NCI-H1105 (cell line): ENCODE data around the gene TRAPPC8.
"Not testable (repeated sequence)": the region's sequence is repeated elsewhere in the genome, so short reads cannot be mapped to it uniquely, and the experiment has no call there.

Experiments
- DNase-seq: peaks from one replicate; lab custom pipeline; 2025; lab: John Stamatoyannopoulos, UW

The TRAPPC8 gene

DNA sequence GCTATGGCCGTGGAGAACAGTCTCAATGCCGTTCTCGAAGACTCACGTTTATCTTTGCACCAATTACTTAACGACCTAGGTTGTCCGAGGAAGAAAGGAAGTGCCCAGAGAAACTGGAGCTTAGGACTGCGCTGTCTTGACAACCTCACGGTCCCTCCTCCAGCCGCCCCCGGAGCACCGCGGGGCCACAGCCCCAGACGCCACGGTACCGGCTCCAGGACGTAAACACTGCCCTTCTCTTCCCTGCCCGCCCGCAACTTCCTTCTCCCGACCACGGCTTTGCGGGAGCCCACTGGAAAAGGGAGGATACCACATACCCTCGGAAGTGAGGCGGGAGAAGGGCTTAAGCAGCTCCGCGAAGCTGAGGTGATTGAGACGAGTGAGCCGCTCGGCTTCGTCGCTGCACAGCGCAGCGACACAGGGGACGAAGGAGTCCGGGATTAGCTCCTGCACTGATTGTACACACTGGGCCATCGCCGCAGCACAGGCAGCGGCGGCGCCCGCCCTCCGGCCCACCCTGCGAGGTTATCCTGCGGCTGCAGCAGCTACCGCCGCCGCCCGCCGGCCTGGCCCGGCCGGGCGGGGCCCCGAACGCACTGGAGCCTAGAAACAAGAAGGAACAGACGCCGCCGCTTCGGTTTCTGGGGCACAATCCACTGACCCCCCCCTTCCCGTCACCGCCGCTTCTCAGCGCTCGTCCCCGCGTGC lies 483 bp downstream of the TRAPPC8 start:
- peak; percentile 47 for DNase-seq

DNA sequence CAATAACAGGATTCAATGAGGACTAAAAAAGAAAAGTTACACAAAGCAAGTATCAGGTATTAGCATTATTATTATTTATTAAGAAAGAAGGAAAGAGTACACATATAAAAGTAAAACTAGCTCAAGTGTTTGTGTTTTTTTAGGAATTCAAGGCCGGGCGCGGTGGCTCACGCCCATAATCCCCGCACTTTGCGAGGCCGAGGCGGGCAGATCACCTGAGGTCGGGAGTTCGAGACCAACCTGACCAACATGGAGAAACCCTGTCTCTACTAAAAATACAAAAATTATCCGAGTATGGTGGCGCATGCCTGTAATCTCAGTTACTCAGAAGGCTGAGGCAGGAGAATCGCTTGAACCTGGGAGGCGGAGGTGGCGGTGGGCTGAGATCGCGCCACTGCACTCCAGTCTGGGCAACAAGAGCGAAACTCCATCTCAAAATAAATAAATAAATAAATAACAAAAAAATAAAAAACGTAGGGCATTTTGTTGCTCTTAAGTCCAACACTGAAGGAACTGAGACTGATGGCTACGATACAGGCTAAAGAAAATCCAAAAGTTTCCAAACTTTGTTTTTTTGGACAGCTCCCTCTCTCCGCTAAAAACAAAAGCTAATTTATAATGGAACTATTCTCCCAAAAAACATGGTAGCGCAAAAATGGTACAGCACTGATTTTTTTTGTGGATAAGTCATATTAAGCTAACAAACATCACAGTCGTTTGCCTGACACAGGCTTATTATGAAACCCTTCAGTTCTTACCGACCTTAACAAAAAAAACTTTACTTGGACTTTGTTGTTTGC lies 1.7 kb downstream of the TRAPPC8 start:
- no peak for DNase-seq

DNA sequence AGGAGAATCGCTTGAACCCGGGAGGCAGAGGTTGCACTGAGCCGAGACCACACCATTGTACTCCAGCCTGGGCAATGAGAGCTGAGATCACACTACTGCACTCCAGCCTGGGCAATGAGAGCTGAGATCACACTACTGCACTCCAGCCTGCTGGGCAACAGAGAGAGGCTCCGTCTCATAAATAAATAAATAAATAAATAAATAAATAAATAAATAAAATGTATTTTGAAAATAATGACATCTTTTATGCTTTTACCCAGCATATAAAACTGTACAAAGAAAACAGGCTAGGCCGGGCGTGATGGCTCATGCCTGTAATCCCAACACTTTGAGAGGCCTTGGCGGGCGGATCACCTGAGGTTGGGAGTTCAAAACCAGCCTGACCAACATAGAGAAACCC lies 8.2 kb downstream of the TRAPPC8 start:
- not testable (repeated sequence) for DNase-seq

DNA sequence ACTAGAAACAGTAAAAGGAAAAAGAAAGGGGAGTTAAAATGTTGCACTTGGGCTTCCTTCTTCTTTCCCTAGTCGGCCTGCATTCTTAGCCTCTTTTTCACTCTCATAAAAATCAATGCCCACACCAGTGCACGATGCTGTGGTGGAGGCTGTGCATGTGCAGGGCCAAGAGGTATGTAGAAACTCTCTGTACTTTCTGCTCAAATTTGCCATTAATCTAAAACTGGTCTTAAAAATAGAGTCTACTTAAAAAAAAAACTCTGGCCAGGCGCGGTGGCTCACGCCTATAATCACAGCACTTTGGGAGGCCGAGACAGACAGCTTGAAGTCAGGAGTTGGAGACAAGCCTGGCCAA lies 11.1 kb downstream of the TRAPPC8 start:
- DNase-seq: no peak

DNA sequence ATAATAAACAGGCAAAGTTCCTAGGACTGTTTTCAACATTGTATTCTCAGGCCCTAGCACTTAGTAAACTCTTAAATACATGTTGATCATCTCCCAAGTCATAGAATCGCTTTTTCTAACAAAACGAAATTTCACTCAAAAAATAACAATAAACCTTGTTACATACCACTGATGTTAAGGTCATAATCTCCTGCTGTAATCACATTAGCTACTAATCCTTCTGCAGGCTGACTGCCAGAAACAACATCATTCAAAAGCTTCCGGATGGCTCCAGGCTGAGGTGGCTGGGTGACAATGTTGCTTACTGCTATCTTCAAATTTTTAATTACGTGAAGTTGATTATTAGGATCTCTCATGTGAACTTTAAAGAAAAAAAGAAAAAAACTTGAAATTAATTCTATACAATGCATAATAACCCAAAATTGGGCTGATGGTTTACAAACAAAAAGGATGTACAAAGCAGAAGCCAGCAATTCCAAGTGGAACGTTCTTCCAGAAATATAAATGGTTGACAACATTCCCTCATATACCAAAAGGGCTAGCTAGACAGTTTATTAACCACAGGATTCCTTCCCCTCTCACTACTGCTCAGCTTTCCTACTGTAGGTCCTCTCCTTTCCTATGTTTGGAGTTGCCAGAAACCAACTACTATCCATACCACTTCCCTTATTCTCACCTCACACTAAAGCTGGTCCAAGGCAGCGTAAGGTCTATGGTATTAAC lies 11.6 kb downstream of the TRAPPC8 start:
- DNase-seq: no peak

DNA sequence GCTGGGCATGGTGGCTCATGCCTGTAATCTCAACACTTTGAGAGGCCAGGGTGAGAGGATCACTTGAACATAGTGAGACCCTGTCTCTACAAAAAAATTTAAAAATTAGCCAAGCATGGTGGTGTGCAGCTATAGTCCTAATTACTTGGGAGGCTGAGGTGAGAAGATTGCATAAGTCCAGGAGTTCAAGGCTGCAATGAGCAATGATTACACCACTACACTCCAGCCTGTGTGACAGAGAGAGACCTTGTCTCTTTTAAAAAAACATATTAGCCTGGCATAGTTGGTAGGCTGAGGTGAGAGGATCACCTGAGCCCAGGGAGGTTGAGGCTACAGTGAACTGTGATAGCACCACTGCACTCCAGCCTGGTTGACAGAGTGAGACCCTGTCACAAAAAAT lies 13.7 kb downstream of the TRAPPC8 start:
- no peak for DNase-seq

DNA sequence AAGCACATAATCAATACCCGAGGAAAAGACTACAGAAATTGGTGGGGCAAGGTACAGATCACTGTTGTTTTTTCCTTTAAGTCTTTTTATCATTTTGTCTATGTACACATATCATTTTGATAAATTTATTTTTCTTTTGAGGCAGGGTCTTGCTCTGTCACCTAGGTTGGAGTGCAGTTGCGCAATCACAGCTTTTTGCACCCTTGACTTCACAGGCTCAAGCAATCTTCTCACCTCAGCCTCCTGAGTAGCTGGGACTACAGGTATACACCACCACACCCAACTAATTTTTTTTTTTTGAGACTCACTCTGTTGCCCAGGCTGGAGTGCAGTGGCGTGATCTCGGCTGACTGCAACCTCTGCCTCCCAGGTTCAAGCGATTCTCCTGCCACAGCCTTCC lies 15.9 kb downstream of the TRAPPC8 start:
- not testable (repeated sequence) for DNase-seq

DNA sequence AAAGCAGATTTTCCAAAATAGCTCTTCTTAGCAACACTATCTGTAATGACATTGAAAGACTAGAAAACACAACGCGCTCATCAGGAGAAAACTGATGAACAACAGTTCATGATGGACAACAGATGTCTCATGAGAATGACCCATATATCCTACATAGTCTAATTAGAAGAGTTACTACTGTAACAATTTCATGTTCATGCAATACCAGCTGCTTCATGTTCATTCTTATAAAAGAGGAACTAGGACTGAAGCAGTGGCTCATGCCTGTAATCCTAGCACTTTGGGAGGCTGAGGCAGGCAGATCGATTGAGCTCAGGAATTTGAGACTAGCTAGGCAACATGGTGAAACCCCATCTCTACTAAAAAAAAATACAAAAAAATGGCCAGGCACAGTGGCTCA lies 22.7 kb downstream of the TRAPPC8 start:
- DNase-seq: no peak

DNA sequence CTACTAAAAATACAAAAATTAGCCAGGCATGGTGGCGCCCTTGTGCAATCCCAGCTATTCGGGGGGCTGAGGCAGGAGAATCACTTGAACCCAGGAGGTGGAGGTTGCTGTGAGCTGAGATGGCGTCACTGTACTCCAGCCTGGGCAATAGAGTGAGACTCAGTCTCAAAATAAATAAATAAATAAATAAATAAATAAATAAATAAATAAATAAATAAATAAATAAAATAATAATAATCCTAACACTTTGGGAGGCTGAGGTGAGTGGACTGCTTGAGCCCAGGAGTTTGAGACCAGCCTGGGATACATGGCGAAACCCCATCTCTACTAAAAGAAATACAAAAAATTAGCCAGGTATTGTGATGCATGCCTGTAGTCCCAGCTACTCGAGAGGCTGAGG lies 23.6 kb downstream of the TRAPPC8 start:
- DNase-seq: not testable (repeated sequence)

DNA sequence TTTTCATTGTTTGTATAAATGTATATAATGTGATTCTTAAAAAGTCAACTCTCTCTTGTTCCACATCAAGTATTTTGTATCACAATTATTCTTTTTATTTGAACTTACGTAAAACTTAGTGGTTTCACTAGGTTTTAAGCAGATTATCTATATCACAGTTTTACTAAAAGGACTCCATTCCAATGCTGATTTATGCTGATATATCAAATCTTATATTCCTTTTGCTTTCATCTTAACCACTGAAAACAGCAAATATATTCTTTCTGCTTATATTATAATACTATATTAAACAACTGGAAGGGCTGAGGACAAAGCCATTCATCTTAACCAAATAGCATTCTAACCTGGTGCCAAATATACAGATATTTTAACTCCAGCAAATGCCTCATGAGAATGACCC lies 24.2 kb downstream of the TRAPPC8 start:
- no peak for DNase-seq

DNA sequence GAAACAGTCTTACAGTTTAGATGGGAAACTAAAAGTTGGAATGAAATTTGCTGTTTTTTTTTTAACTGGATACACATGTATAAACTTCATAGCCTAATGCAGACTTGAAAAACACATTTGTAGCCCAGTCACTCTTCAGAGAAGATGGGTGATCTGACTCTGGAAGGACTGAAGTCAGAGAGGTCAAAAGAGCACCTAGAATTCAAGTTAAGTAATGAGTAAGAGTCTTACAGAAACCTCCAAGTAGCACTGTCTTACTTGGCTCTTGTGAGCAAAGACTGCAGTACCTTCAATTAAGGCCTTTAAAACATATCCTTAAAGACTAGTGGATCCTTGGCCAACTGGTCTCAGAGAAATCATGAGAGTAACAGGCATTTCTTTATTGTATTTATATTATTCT lies 41.9 kb downstream of the TRAPPC8 start:
- DNase-seq: no peak

DNA sequence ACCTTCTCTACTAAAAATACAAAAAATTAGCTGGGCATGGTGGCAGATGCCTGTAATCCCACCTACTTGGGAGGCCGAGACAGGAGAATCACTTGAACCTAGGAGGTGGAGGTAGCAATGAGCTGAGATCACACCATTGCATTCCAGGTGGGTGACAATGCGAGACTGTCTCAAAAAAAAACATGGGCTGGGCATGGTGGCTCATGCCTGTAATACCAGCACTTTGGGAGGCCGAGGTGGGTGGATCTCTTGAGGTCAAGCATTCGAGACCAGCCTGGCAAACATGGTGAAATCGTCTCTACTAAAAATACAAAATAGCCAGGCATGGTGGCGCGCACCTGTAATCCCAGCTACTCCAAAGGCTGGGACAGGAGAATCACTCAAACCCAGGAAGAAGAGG lies 43.2 kb downstream of the TRAPPC8 start:
- DNase-seq: not testable (repeated sequence)

DNA sequence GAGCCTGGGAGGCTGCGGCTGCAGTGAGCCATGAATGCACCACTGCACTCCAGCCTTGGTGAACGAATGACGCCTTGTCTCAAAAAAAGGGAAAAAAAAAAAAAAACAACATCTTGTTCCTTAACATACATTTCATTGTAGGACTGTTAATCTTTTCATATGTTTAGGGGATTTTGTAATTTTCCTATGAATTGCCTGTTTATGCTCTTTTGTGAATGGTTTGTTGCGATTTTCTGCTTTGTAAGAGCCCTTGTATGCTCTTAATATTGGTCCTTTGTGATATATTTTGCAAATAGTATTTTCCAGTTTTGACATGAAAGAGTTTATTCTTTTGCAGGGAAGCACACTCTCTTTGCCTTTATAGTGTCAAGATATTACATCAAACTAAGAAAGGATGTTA lies 50.0 kb downstream of the TRAPPC8 start:
- no peak for DNase-seq

DNA sequence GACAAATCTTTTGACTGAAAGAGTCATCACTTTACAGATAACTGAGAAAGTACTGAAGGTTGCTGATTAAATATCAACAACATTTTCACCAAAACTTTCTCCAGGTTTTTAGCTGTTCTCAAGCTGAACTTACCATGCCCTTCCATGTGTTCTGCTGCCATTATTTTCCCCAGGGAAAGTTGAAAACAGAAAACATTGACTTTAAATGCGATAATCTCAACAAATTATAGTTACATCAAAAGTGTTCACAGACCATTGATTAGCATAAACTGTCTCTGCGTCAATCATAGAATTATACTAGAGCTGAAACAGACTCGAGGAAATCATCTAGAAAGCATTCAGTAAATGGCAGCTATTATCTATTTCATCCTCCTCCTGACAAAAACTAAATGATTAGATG lies 51.4 kb downstream of the TRAPPC8 start:
- DNase-seq: no peak

DNA sequence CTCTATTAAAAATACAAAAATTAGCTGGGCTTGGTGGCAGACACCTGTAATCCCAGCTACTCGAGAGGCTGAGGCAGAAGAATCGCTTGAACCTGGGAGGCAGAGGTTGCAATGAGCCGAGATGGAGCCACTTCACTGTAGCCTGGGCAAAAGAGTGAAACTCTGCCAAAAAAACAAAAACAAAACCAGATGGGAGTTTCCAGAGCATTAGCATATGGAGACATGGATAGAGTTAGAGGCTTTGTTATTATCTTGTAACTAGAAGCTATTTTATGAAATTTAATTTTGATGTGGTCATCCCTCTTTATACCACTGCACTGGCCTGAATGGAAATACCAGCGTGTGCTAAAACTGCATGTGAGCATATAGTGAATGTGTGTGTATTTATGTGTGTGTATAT lies 58.9 kb downstream of the TRAPPC8 start:
- DNase-seq: no peak

DNA sequence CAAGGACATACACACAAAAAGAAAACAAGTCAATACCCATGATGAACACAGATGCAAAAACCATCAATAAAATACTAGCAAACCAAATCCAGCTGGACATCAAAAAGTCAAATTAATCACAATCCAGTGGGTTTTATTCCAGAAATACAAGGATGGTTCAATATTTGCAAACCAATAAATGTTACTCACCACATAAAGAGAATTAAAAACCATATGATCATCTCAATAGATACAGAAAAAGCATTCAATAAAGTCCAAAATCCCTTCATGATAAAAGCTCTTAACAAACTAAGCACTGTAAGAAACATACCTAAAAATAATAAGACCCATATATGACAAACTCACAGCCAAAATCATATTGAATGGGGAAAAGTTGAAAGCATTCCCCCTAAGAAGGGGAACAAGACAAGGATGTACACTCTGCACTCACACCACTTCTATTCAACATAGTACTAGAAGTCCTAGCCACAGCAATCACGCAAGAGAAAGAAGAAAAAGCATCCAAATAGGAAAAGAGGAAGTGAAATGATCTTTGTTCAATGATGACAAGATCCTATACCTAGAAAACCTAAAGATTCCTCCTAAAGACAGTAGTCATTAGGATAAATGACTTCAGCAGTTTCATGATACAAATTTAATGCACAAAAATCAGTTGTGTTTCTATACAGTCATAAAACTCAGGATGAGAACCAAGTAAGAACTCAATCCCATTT lies 62.6 kb downstream of the TRAPPC8 start:
- DNase-seq: no peak

DNA sequence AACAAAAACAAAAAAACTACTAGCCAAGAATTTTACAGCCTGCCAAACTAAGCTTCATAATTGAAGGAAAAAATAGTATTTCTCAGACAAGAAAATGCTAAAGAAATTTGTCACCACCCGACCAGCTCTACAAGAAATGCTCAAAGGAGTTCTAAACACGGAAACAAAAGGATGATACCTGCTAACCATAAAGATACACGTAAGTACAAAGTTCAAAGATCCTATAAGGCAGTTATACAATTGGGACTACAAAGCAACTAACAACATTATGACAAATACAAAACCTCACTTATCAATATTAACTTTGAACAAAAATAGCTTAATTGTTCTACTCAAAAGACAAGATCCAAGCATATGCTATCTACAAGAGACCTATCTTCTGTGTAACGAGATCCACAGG lies 64.6 kb downstream of the TRAPPC8 start:
- DNase-seq: no peak

DNA sequence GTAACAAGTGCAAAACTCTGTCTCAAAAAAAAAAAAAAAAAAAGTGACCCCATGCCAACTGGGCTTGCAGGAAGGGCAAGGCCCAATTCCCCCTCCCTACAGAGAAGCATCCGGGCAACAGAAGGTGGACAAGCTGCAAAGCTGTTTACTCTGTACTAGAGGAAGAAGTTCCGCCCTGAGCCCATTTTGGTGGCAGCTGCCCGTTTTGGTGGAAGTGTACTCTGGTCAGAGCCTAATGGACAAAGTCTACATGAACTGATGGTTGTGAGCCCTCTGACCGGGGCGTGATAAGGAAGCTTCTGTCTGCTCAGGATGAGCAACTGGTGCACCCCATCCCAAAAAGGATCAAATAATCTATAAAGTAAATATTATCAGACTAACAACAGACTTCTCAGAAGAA lies 65.0 kb downstream of the TRAPPC8 start:
- no peak for DNase-seq

DNA sequence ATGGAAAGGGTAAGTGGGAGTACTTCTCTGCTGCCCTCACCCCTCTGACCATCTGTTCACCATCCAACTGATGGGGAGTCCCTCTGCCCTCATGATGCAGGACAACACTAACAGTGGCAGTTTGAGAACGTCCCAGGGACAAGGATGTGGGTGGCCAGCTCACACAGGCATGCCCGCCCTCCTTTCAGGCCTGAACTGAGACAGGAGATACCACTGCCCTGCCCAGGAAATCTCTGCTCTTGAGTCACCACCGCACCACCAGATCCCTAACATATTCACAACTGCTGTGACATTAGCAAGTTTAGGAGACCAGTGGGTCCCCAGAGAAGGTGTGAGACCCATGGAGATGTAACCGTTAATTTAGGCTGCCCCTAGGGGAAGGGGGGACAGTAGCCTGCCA lies 66.2 kb downstream of the TRAPPC8 start:
- DNase-seq: no peak

DNA sequence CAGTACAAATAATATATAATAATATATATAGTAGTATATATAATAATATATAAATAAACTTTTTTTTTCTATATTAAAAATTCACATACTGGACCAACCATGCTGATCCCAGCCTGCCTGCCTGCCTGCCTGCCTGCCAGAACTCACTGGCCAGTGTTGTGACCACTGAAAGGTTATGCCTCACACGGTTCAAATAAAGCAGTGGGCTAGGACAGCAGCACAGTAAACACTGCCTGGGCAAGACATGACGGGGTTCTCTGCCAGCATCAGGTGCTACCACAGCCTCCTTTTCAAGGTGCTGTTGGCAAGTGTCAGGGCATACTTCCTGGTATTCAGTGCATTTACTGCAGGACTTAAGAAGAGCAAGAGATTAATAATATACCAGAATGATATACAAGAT lies 67.6 kb downstream of the TRAPPC8 start:
- no peak for DNase-seq

DNA sequence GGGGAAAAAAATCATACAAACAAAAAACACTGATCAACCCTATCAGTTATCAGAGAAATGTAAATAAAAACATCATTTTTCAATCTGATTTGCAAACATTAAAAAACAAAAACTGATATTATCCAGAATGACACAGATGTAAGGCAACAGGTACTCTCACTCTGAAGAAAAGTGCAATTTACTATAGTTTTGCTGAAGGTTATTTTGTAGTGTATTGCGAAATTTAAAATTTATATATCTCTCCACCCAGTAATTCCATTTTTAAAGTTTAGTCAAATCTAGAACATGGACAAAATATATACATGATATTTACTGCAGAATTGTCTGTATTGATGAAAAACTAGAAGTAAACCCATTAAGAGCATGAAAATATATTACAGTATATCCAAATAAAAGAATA lies 79.8 kb downstream of the TRAPPC8 start:
- no peak for DNase-seq

DNA sequence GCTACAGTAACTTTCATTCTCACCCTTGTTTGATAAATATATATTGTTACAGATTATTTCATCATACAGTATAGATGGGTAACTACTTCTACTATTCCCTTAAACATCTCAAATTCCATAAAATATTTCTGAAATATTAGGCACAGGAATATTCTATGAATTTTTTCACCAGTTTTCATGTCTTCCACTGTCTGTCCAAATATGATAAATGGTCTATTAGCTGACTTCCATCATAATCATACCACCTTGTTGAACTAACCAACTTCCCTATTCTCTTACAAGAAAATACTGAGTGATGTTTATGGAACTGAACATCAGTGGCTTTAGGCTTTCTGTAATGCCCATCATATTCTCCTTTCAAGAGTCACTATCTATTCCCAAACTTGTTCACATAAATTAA lies 82.4 kb downstream of the TRAPPC8 start:
- DNase-seq: no peak
